Prostate gland (tissue), 2 donors: Measurements from ENCODE around the gene CCDC70.

Source experiments
- CTCF ChIP-seq, 4 experiments: fragments of 200-600 bp in 2 of 4; fragments of 450-650 bp in 2 of 4; sonication (generic) in 2 of 4; IDR thresholded peaks; 1 replicate in 3 of 4; 2 replicates in 1 of 4; pipeline ENCODE4 v1.5.1; 2016 to 2019; ENCODE audit warnings: antibody characterized with exemption in 4 of 4, mild to moderate bottlenecking in 2 of 4, moderate library complexity in 2 of 4
- POLR2A ChIP-seq: fragments of 450-650 bp; IDR thresholded peaks from one replicate; pipeline ENCODE4 v1.6.1; 2016; ENCODE audit warnings: antibody characterized with exemption, mild to moderate bottlenecking

- TF ChIP-seq POLR2A = no peak
- TF ChIP-seq CTCF (IDR thresholded peaks at IDR 0.05) = no peak
Observed at GRCh38 chr13:51907040-51907732, 45.4 kb downstream of the CCDC70 start.
